ENCODE results near the gene UNC13B.
"Not testable (repeated sequence)": the region's sequence is repeated elsewhere in the genome, so short reads cannot be mapped to it uniquely, and the experiment has no call there.

The UNC13B gene

GRCh38 chr9:35226651-35227050 is 64.8 kb downstream of the UNC13B start:
- DNase-seq (ENCODE audit: low read depth in 2 of 2), result no peak

GRCh38 chr9:35227284-35227683 is 65.5 kb downstream of the UNC13B start:
- no peak for DNase-seq (ENCODE audit: low read depth in 2 of 2)

- no peak for DNase-seq (ENCODE audit: low read depth in 2 of 2)
Observed at GRCh38 chr9:35229066-35229778, 67.4 kb downstream of the UNC13B start.

- no peak for DNase-seq (ENCODE audit: low read depth in 2 of 2)
Observed at GRCh38 chr9:35229779-35230143, 68.0 kb downstream of the UNC13B start.

GRCh38 chr9:35232867-35233544 is 71.2 kb downstream of the UNC13B start:
- DNase-seq (ENCODE audit: low read depth in 2 of 2), result no peak

GRCh38 chr9:35236692-35237091 is 74.9 kb downstream of the UNC13B start:
- DNase-seq (ENCODE audit: low read depth in 2 of 2), result no peak

GRCh38 chr9:35237311-35237710 is 75.5 kb downstream of the UNC13B start:
- DNase-seq (ENCODE audit: low read depth in 2 of 2), result no peak

GRCh38 chr9:35245945-35246344 is 84.1 kb downstream of the UNC13B start:
- not testable (repeated sequence) for DNase-seq (ENCODE audit: low read depth in 2 of 2)

- DNase-seq (ENCODE audit: low read depth in 2 of 2), result no peak
Observed at GRCh38 chr9:35253075-35253474, 91.3 kb downstream of the UNC13B start.

GRCh38 chr9:35254237-35254636 is 92.4 kb downstream of the UNC13B start:
- no peak for DNase-seq (ENCODE audit: low read depth in 2 of 2)

- no peak for DNase-seq (ENCODE audit: low read depth in 2 of 2)
Observed at GRCh38 chr9:35254984-35255857, 93.4 kb downstream of the UNC13B start.

GRCh38 chr9:35257986-35258659 is 96.3 kb downstream of the UNC13B start:
- DNase-seq (ENCODE audit: low read depth in 2 of 2), result no peak

GRCh38 chr9:35258660-35259474 is 97.1 kb downstream of the UNC13B start:
- peak; percentile 16 to 29 for DNase-seq (ENCODE audit: low read depth in 2 of 2)

GRCh38 chr9:35260186-35260585 is 98.4 kb downstream of the UNC13B start:
- DNase-seq (ENCODE audit: low read depth in 2 of 2), result no peak

GRCh38 chr9:35262064-35262463 is 100.3 kb downstream of the UNC13B start:
- no peak for DNase-seq (ENCODE audit: low read depth in 2 of 2)

GRCh38 chr9:35267710-35268109 is 105.9 kb downstream of the UNC13B start:
- DNase-seq (ENCODE audit: low read depth in 2 of 2), result no peak

GRCh38 chr9:35269919-35270318 is 108.1 kb downstream of the UNC13B start:
- DNase-seq (ENCODE audit: low read depth in 2 of 2), result no peak

- no peak for DNase-seq (ENCODE audit: low read depth in 2 of 2)
Observed at GRCh38 chr9:35271637-35272036, 109.8 kb downstream of the UNC13B start.

- DNase-seq (ENCODE audit: low read depth in 2 of 2), result no peak
Observed at GRCh38 chr9:35272989-35273388, 111.2 kb downstream of the UNC13B start.

GRCh38 chr9:35273591-35273990 is 111.8 kb downstream of the UNC13B start:
- no peak for DNase-seq (ENCODE audit: low read depth in 2 of 2)

- no peak for DNase-seq (ENCODE audit: low read depth in 2 of 2)
Observed at GRCh38 chr9:35274993-35275392, 113.2 kb downstream of the UNC13B start.

Data from stimulated activated CD4-positive, alpha-beta T cell treated with anti-CD3 and anti-CD28 coated beads, Interleukin-1b, Interleukin-23, amount 100 ng/mL, for 4 hours (primary cell).